OCI-M1 (cell line): ENCODE data around the gene WASHC2A.
"Not testable (repeated sequence)": the region's sequence is repeated elsewhere in the genome, so short reads cannot be mapped to it uniquely, and the experiment has no call there.

Experiments
- DNase-seq: peaks from one replicate; lab custom pipeline; 2025; lab: John Stamatoyannopoulos, UW

The WASHC2A gene

GRCh38 chr10:50059946-50060345 lies 7.8 kb upstream of the WASHC2A start:
- DNase-seq = not testable (repeated sequence)

GRCh38 chr10:50061548-50061947 lies 6.2 kb upstream of the WASHC2A start:
- not testable (repeated sequence) for DNase-seq

- DNase-seq = no peak
These were observed 4.7 kb upstream of the WASHC2A start for GRCh38 chr10:50063100-50063499.

DNA sequence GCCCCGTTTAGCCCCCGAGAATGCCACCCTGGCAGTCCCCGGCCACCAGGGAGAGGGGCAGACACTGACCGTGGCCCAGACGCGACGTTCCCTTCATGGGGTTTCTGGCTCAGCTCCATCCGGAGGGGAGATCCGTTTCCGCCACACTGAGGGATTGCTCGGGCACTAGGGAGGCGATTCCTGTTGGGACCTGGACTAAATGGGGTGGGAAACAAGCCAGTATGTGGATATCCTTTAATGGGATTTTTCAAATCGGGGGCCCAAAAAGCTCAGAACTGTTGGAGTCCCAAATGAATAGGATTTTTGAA lies 552 bp downstream of the WASHC2A start:
- not testable (repeated sequence) for DNase-seq

DNA sequence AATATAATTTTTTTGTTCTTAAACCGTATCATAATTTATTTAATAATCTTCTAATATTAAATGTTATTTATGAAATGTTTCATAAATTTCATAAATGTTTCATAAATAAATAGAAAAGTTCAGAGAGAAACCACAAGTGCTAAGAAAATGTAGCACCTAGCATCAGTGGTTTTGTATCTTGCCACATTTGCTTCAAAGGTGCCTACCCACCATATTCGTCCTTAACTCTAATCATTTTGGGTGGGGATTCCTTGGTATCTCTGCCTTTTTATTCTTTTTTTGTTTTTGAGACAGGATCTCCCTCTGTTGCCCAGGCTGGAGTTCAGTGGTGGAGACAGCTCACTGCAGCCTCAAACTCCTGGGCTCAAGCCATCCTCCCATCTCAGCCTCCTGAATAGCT lies 7.4 kb downstream of the WASHC2A start:
- DNase-seq = not testable (repeated sequence)

DNA sequence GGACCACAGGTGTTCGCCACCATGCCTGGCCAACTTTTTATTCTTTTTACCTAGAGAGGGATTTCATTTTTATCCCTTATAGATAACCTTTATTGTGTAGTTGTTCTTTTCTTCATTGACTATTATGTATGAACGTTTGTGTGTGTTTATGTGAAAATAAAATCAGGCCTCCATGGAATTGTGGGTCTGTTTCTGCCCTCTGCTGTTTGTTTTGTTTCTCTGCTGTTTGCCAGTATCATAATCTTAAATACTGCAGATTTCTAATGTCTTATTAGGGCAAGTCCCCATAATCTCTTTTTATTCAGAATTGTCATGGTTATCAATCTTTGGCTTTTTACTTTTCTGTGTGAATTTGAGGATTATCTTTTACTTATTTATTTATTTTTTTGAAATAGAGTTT lies 7.8 kb downstream of the WASHC2A start:
- peak; percentile 31 for DNase-seq

- DNase-seq = not testable (repeated sequence)
These were observed 23.6 kb downstream of the WASHC2A start for GRCh38 chr10:50091304-50091703.

DNA sequence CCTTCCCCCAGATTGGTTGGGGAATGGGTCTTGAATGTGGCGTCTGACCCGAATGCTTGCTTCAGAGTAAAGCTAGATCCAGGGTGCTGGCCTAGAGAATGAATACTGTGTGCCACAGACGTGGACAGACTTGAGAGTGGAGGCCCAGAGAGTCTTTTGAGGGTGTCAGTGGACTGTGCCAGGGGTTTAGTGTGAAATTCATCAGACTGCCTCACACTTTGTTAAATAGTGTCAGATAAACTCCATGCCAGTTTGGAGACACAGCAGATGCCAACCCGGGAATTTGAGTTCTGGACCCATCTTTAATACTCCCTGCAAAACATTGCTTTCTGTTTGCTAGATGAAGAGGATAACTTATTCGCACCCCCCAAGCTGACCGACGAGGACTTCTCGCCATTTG lies 25.2 kb downstream of the WASHC2A start:
- not testable (repeated sequence) for DNase-seq

DNA sequence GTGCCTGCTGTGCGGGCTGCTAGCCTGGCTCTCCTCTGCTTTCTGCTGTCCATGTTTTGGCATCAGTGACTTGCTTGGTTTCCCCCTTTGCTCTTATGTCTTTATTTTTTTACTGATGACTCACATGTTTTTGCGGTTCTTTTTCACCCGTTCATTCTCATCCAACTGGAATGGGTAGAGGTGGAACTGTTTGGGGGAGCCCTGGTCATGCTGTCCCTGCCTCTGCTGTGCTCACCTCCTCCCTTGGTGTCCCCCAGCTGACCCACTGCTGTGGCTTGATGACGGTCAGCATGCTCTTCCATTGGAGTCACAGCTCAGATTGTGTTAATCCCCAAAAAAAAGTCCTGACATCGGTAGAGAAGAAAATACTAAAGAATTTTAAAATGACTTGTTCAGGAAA lies 26.9 kb downstream of the WASHC2A start:
- DNase-seq = not testable (repeated sequence)

DNA sequence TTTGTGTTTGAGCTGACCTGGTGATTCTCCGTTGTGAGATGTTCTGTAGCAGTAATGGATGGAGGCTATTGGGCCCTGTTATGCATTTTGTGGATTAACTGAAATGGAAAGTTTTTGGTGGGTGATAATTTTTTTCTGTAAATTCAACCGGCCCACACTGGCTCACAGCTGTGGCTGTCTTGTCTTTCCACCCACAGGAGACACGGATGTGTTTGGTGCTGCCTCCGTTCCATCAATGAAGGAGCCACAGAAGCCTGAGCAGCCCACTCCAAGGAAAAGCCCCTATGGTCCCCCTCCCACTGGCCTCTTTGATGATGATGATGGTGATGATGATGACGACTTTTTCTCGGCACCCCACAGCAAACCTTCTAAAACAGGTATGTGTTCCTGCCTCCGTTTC lies 27.6 kb downstream of the WASHC2A start:
- DNase-seq = not testable (repeated sequence)

GRCh38 chr10:50096722-50097121 lies 29.0 kb downstream of the WASHC2A start:
- not testable (repeated sequence) for DNase-seq

DNA sequence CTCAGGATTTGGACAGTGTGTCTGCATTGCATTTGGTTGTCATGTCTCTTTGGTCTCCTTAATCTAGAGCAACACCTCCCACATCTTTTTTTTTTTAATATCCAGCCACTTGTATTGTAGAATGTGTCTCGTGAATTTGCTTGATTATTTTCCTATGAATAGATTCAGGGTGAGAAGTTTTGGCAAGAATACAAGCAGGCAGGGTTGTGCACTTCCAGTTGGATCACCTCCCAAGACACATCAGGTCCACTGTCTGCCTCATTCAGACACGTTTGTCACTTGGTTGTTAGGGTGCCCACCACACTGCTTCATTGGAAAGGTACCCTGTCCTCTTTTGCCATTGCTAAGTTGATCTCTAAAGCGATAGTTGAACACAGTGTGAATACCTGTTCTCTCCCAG lies 30.9 kb downstream of the WASHC2A start:
- DNase-seq = not testable (repeated sequence)

- DNase-seq = not testable (repeated sequence)
These were observed 33.4 kb downstream of the WASHC2A start for GRCh38 chr10:50101139-50101582.

GRCh38 chr10:50101747-50102146 lies 34.0 kb downstream of the WASHC2A start:
- DNase-seq = not testable (repeated sequence)

GRCh38 chr10:50102267-50102666 lies 34.5 kb downstream of the WASHC2A start:
- DNase-seq = not testable (repeated sequence)

- DNase-seq = not testable (repeated sequence)
These were observed 41.4 kb downstream of the WASHC2A start for GRCh38 chr10:50108999-50109698.

DNA sequence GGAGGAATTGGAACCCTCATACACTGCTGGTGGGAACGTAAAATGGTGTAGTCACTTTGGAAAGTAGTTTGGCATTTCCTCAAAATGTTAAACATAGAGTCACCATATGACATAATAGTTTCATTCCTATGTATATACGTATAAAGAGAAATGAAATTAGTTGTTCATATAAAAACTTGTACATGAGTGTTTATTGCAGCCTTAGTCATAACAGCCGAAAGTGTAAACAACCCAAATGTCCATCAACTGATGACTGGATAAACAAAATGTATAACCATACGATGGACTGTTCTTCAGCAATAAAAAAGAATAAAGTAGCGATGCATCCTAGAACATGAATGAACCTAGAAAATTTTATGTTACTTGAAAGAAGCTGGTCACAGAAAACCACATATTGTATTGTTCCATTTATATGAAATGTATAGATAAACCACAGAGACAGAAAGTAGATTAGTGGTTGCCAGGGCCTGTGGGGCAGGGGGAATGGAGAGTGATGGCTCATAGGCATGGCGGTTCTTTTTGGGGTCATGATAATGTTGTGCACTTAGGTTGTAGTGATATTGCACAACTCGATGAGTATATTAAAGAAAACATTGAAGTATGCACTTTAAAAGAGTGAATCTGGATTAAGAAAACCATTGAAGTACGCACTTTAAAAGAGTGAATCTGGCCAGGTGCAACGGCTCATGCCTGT lies 44.8 kb downstream of the WASHC2A start:
- not testable (repeated sequence) for DNase-seq

- not testable (repeated sequence) for DNase-seq
These were observed 59.0 kb downstream of the WASHC2A start for GRCh38 chr10:50126765-50127164.

- not testable (repeated sequence) for DNase-seq
These were observed 60.1 kb downstream of the WASHC2A start for GRCh38 chr10:50127770-50128292.

DNA sequence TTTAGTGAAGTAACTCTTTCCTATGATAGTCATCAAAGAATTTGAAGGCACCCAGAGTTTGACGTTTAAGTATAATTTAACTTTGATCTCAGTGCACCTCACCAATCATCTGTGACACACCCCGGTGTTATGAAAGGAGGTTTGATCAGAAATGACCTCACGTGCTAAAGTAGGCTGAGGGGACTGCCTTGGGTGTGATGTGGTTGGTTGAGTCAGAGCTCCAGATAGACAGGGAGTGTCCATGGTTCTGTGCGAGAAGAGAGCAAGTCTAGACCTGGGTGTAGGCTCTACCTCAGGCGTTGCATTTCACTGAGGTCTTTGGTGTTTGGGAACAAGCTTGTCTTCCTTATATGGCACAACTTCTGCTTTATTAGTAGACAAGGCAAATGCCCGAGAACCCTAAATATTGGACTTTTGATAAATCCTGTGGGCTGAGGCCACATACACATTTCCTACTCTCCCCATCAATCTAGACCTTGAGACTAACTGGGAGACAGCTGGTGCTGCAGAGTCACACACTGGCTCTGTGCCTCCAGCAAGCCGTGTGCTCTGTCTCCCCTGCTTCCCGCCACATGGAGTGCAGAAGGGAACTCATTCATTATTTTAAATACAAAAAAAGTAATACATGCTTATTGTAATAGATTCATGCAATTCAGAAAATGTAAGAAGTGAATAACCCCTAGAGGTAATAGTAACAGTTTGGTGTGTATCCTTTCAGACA lies 63.7 kb downstream of the WASHC2A start:
- DNase-seq = not testable (repeated sequence)

DNA sequence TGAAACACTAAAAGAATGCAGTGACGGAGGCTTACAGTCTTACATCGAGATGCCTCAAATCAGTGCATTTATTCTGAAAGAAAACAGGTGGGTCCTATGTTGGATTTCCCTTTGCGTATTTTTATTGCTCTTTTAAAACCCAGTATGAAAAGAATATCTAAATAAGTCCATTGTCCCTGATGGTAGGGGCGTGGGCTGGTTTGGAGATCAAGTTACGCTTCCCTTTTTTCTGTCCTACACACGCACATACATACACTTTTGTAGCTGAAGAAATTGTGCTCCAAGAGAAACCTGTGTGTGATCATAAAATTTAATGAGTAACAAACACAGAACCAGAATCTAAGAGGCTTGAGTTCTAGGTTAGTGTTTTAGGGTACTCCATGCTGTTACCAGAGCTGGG lies 64.6 kb downstream of the WASHC2A start:
- peak; percentile 78 for DNase-seq

- not testable (repeated sequence) for DNase-seq
These were observed 65.1 kb downstream of the WASHC2A start for GRCh38 chr10:50132841-50133240.
